Bronchial epithelial cell (primary cell): ENCODE measurements around the gene ZNF337. TPM values are rescaled to one million over a fixed set of nuclear protein-coding genes. Genes with fewer than 3 reads are reported as not detected.

ENCODE experiments used
- DNase-seq: peaks from one replicate; pipeline ENCODE4 v3.0.0-alpha.2; 2010; ENCODE audit warnings: low read depth
- FAIRE-seq: peaks from 2 replicates; lab custom pipeline; 2011; peaks lifted over from hg19 to GRCh38; lab: Jason Lieb, UNC
- H3K27me3 ChIP-seq: 2 replicates; pipeline ENCODE4 v1.5.1; 2011; ENCODE audit warnings: low read length; ENCODE audit not compliant: control insufficient read depth, insufficient read depth
- H3K36me3 ChIP-seq: 2 replicates; pipeline ENCODE4 v1.5.1; 2011; ENCODE audit warnings: low read length; ENCODE audit not compliant: control insufficient read depth, insufficient read depth
- H3K4me3 ChIP-seq: 2 replicates; pipeline ENCODE4 v1.5.1; 2011; ENCODE audit warnings: mild to moderate bottlenecking, low read depth, low read length, control low read depth
- CTCF ChIP-seq: IDR thresholded peaks from 2 replicates; pipeline ENCODE4 v1.5.1; 2011; ENCODE audit warnings: mild to moderate bottlenecking, moderate library complexity, low read length, control low read depth, inconsistent platforms; ENCODE audit not compliant: insufficient read depth, severe bottlenecking
- total RNA-seq: library from RNA; depleted of rRNA; stranded (reverse); fragments of >200 nt; gene quantifications from 2 replicates; pipeline ENCODE4 v1.2.1, GENCODE V29; 2014

Gene ZNF337
- total RNA-seq, 1 donor from 2014 or later, result 18.4 TPM

GRCh38 chr20:25699914-25700313 lies 3.3 kb upstream of the ZNF337 start:
- Histone ChIP-seq H3K27me3 (no peaks in the 10 kb centered on the region), H3K36me3 (no peaks in the 10 kb centered on the region), H3K4me3 (no peak overlapping the region)
- TF ChIP-seq CTCF, result no peak
- FAIRE-seq, result no peak
- peak; percentile 23 for DNase-seq

DNA sequence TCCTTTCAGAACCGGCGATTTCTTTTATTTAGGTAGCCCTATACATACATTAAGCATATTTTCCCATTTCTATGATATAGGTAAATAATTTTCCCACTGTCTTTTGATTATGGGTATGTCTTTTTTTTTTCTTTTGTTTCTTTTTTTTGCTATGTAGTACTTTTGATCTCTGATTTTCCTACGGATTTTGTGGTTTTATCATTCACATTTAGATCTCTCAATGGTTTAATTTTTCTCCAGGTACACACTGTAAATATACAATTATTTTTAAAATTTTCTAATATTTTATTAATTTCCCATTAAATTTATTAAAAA lies 436 bp upstream of the ZNF337 start:
- FAIRE-seq, result no peak
- Histone ChIP-seq H3K36me3 (no peaks in the 10 kb centered on the region), H3K27me3 (no peaks in the 10 kb centered on the region), H3K4me3 (peak overlapping the region; percentile 92)
- TF ChIP-seq CTCF, result no peak
- DNase-seq, result no peak

DNA sequence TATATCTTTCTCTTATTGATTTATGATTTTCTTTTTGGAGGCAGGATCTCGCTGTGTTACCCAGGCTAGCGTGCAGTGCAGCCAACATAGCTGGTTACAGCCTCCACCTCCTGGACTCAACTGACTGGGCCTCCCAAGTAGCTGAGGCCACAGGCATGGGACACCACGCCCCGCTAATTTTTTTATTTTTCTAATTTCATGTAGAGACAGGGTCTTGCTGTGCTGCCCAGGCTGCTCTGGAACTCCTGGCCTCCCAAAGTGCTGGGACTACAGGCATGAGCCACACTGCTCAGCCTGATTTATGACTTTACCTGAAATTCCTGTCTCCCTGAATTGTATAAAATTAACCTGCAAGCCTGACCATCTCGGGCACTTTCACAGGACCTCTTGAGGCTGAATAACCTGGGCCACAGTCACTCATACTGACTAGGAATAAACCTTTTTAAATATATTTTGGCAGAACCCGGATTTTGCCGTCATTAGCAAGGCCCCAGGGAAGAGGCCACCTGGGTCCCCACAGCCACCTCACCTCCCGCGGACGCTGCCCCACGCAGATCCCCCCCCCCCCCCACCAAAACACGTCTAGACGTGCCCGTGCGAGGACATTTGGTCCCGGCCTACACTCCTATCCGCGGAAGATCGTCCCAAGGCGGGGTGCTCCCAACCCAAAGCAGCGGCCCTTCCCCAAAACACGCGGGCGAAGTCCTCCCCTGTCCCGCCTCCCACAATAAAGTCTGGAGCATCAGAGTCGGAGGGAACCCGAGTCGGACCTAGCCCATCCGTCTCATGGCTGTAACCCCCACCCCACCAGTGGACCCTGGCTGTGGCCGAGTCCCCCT lies 902 bp downstream of the ZNF337 start:
- TF ChIP-seq CTCF, result no peak
- DNase-seq, result no peak
- FAIRE-seq, result no peak
- Histone ChIP-seq H3K36me3 (no peaks in the 10 kb centered on the region), H3K4me3 (peak overlapping the region; percentile 92), H3K27me3 (no peaks in the 10 kb centered on the region)

DNA sequence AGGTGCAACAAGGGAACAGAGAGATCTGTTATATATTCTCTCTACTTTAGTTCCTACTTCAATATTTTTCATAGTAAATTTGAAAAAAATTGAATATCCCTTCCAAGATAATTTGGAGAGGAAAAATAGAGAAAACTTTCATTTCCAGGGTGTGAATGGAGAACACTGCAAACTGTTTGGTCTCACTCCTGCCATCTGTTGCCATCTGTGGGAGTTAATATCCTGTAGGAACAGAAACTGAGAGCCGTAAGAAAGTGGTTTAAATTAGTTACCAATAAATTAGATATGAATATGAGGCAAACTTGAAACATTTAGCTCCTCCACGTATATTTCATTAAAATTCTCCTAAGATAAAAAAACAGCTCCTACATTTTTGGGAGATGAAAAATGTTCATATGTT lies 4.2 kb downstream of the ZNF337 start:
- H3K4me3 ChIP-seq, result no peak overlapping the region
- FAIRE-seq (no peak), DNase-seq (no peak)
- no peaks in the 10 kb centered on the region for H3K36me3 ChIP-seq
- no peaks in the 10 kb centered on the region for H3K27me3 ChIP-seq
- no peak for TF ChIP-seq CTCF

GRCh38 chr20:25690427-25690826 lies 6.2 kb downstream of the ZNF337 start:
- TF ChIP-seq CTCF, result no peak
- Histone ChIP-seq H3K36me3 (peaks cover 3% of the 10 kb centered on the region), H3K4me3 (no peak overlapping the region), H3K27me3 (no peaks in the 10 kb centered on the region)
- no peak for DNase-seq
- no peak for FAIRE-seq
